Measurements from ENCODE around the gene SMKR1. TPM values are rescaled to one million over a fixed set of nuclear protein-coding genes. Genes with fewer than 3 reads are reported as not detected.

Gene SMKR1
- total and polyA plus RNA-seq, 9 of the 15 experiments (the other 6 are each of a cell fraction or from before 2014, with no cell fraction given): 0.58 to 1.8 (median 0.93) TPM; not detected in 1

DNA sequence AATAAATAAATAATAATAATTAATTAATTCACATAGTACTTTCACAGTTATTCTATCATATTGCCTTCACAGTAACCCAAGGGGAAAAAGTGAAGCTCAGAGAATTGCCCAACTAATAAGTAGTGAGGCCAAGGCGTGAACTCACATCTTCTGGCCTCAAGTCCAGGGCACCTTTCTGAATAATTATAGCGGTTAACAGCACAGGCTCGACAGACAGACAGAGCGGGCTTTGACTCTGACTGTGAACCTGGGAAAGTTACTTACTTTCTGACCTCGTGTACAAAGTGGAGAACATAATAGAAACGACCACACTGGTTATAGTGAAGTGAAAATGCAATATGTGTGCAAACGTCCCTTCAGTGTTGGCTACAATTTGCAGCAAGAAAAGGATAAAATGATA, 5.7 kb upstream of the SMKR1 start:
- H3K4me1 ChIP-seq (replicated peaks in 1 of 2; ENCODE audit: control insufficient read depth in 2 of 2, insufficient read depth in 2 of 2, low read length in 2 of 2): no peaks in the 10 kb centered on the region; a peak in 2 of 5 replicates
- DNase-seq (ENCODE audit: extremely low read depth in 1 of 4, low spot score in 3 of 4): no peak
- H3K4me2 ChIP-seq (ENCODE audit: insufficient read depth, low read length): no peak overlapping the region
- H3K4me3 ChIP-seq: no peak overlapping the region
- TF ChIP-seq YBX1 (IDR thresholded peaks at IDR 0.05) (no peak), CHD4 (IDR thresholded peaks at IDR 0.05; ENCODE audit: insufficient read depth, insufficient replicate concordance, low read depth, low read length, poor library complexity, severe bottlenecking) (no peak), LEF1 (IDR thresholded peaks at IDR 0.05) (no peak), TOE1 (IDR thresholded peaks at IDR 0.05; ENCODE audit: borderline replicate concordance) (no peak), TOE1 (CRISPR knock-in tag; IDR thresholded peaks at IDR 0.05; ENCODE audit: borderline replicate concordance, low read depth) (no peak), CBFA2T3 (IDR thresholded peaks at IDR 0.05) (no peak), HNRNPLL (IDR thresholded peaks at IDR 0.05; ENCODE audit: low read depth, low read length, poor library complexity, severe bottlenecking) (no peak)
- no peaks in the 10 kb centered on the region for H3K9me3 ChIP-seq (replicated peaks; ENCODE audit: control insufficient read depth, insufficient read depth, low read depth, low read length)
- H3K9me1 ChIP-seq (ENCODE audit: control insufficient read depth, insufficient read depth, low read length): no peaks in the 10 kb centered on the region
- H3K27ac ChIP-seq (ENCODE audit: extremely low read depth, low read depth, low read length): no peak overlapping the region
- no TSS peak for BruUV-seq (replicated peaks)
- H2AFZ ChIP-seq (ENCODE audit: low read depth, low read length): no peak overlapping the region
- ChIA-PET POLR2A (interaction anchor here (0.6 to 1.1 kb wide), 3 partner anchors 9 to 15 kb away, joined by 3 to 4 read pairs (median 3); no protein-coding TSS in a partner anchor), CTCF (ENCODE audit: low intra/inter-chr PET ratio) (no interaction called here)
- in situ Hi-C loops (cut with MboI): no loop called here
- no peaks in the 10 kb centered on the region for H3K79me2 ChIP-seq (ENCODE audit: control insufficient read depth, insufficient read depth, low read length)
- ATAC-seq: no peak
- no peaks in the 10 kb centered on the region for H3K27me3 ChIP-seq (ENCODE audit: control insufficient read depth in 2 of 2, insufficient read depth in 2 of 2, low read length in 2 of 2)
- intact Hi-C loops (cut with micrococcal nuclease): loop anchor here (10.0 kb wide), 1 partner anchor 518 kb away; no protein-coding TSS in a partner anchor
- H3K36me3 ChIP-seq (ENCODE audit: control insufficient read depth, insufficient read depth, low read length): peaks cover 2% of the 10 kb centered on the region; the same call in 1 of the 3 replicates
- FAIRE-seq: no peak
- H3K9ac ChIP-seq (ENCODE audit: insufficient read depth in 1 of 2, low read depth in 2 of 2, low read length in 2 of 2): no peak overlapping the region
- WGBS (ENCODE audit: insufficient coverage, low coverage, missing lambda C conversion rate): 43% methylated on average over 7 of the region's 7 CpGs
- no peaks in the 10 kb centered on the region for H4K20me1 ChIP-seq (replicated peaks; ENCODE audit: control insufficient read depth, insufficient read depth, low read length)
